HepG2 (cell line): ENCODE data around the gene CSNK1A1. TPM values are rescaled to one million over a fixed set of nuclear protein-coding genes. Genes with fewer than 3 reads are reported as not detected.

Experiments
- FOSL2 ChIP-seq: sonication (generic); formaldehyde crosslinking; IDR thresholded peaks from 2 replicates; pipeline ENCODE4 v1.4.0; 2020; ENCODE audit warnings: missing genetic modification reagents
- HMGXB3 ChIP-seq: sonication (generic); formaldehyde crosslinking; IDR thresholded peaks from 2 replicates; pipeline ENCODE4 v1.4.0; 2020; ENCODE audit warnings: missing genetic modification reagents, borderline replicate concordance
- HNRNPH1 ChIP-seq: fragments of 200-400 bp; formaldehyde crosslinking; optimal IDR thresholded peaks from 2 replicates; pipeline ENCODE3; 2017; ENCODE audit warnings: mild to moderate bottlenecking, low read depth, low read length
- NCOA2 ChIP-seq: sonication (generic); formaldehyde crosslinking; IDR thresholded peaks from 2 replicates; pipeline ENCODE4 v1.8.0; 2022; ENCODE audit warnings: inconsistent platforms
- PAWR ChIP-seq: sonication (generic); formaldehyde crosslinking; IDR thresholded peaks from 2 replicates; pipeline ENCODE4 v1.4.0; 2020; ENCODE audit warnings: missing genetic modification reagents, mild to moderate bottlenecking, borderline replicate concordance
- PCBP1 ChIP-seq: fragments of 200-400 bp; formaldehyde crosslinking; IDR thresholded peaks from 2 replicates; pipeline ENCODE4 v1.6.1; 2017; ENCODE audit warnings: mild to moderate bottlenecking, low read depth, low read length, borderline replicate concordance
- SMAD9 ChIP-seq: sonication (generic); formaldehyde crosslinking; IDR thresholded peaks from 2 replicates; pipeline ENCODE4 v1.5.1; 2020; ENCODE audit warnings: mild to moderate bottlenecking, missing genetic modification reagents
- TCF12 ChIP-seq, 2 experiments: fragments of 450-650 bp in 1 of 2; sonication (generic) in 1 of 2; formaldehyde crosslinking in 1 of 2; IDR thresholded peaks; 2 replicates each; pipeline versions ENCODE4 v1.6.1 to v1.8.0; 2017 to 2022; ENCODE audit warnings: antibody characterized with exemption in 1 of 2, mild to moderate bottlenecking in 1 of 2, missing genetic modification reagents in 1 of 2, moderate library complexity in 1 of 2
- TCF7 ChIP-seq: sonication (generic); IDR thresholded peaks from 2 replicates; pipeline ENCODE4 v1.6.1; 2016; ENCODE audit warnings: antibody characterized with exemption, low read depth
- TFDP1 ChIP-seq: IDR thresholded peaks from 2 replicates; pipeline ENCODE4 v1.6.1; 2016; ENCODE audit warnings: missing compliant biosample characterization, missing genetic modification reagents, borderline replicate concordance
- YEATS2 ChIP-seq: sonication (generic); formaldehyde crosslinking; IDR thresholded peaks from 2 replicates; pipeline ENCODE4 v1.4.0; 2020; ENCODE audit warnings: missing genetic modification reagents, borderline replicate concordance
- ZMAT5 ChIP-seq: sonication (generic); formaldehyde crosslinking; IDR thresholded peaks from 2 replicates; pipeline ENCODE4 v1.5.0; 2020; ENCODE audit warnings: mild to moderate bottlenecking, low read depth, missing genetic modification reagents, borderline replicate concordance
- ZNF234 ChIP-seq: sonication (generic); formaldehyde crosslinking; conservative IDR thresholded peaks from 2 replicates; pipeline ENCODE4 v1.5.1; 2020; ENCODE audit warnings: mild to moderate bottlenecking, missing genetic modification reagents
- ZNF33B ChIP-seq: sonication (generic); formaldehyde crosslinking; IDR thresholded peaks from 2 replicates; pipeline ENCODE4 v1.5.1; 2020; ENCODE audit warnings: mild to moderate bottlenecking, missing genetic modification reagents
- ZNF362 ChIP-seq: sonication (generic); formaldehyde crosslinking; IDR thresholded peaks from 2 replicates; pipeline ENCODE4 v1.4.0; 2020; ENCODE audit warnings: missing genetic modification reagents, mild to moderate bottlenecking, borderline replicate concordance
- ZNF547 ChIP-seq: sonication (generic); formaldehyde crosslinking; IDR thresholded peaks from 2 replicates; pipeline ENCODE4 v1.5.1; 2020; ENCODE audit warnings: mild to moderate bottlenecking, missing genetic modification reagents
- ZNF770 ChIP-seq: sonication (generic); formaldehyde crosslinking; IDR thresholded peaks from 2 replicates; pipeline ENCODE4 v1.5.0; 2020; ENCODE audit warnings: mild to moderate bottlenecking, missing genetic modification reagents
- polyA plus RNA-seq, 8 experiments: library from polyadenylated mRNA; depleted of rRNA in 3 of 8; stranded (reverse) in 7 of 8; unstranded in 1 of 8; fragments of >200 nt; fragmentation: Illumina TruSeq in 4 of 8; extraction: Trizol in 4 of 8; gene quantifications; 2 replicates each; pipeline versions ENCODE4 v1.2.1 to v1.2.3, GENCODE V29; 2011 to 2016; ENCODE audit warnings: low read depth in 4 of 8, missing spikeins in 1 of 8, mixed read lengths in 1 of 8; ENCODE audit not compliant: insufficient read depth in 1 of 8
- total RNA-seq, 5 experiments: library from RNA; depleted of rRNA; stranded (reverse); fragments of >200 nt; fragmentation: Illumina TruSeq; extraction: Trizol; gene quantifications; 2 replicates each; pipeline ENCODE4 v1.2.3, GENCODE V29; 2016; ENCODE audit warnings: low read depth in 1 of 5

The CSNK1A1 gene
- total and polyA plus RNA-seq, 2 of the 13 experiments (the other 11 are each of a cell fraction or from before 2014, with no cell fraction given): 89.0 to 149 TPM

GRCh38 chr5:149550594-149551226, 529 bp downstream of the CSNK1A1 start (continued):
- no peak for TF ChIP-seq SMAD9 (CRISPR knock-in tag)
- TF ChIP-seq TCF7: peak; percentile 10; the same call in 1 of the 2 replicates
- TF ChIP-seq ZMAT5 (CRISPR knock-in tag): no peak
- no peak for TF ChIP-seq TFDP1 (CRISPR knock-in tag)
- TF ChIP-seq TCF12 (IDR thresholded peaks at IDR 0.05): no peak
- no peak for TF ChIP-seq TCF12 (CRISPR knock-in tag; IDR thresholded peaks at IDR 0.05)
- TF ChIP-seq ZNF362: no peak
- no peak for TF ChIP-seq ZNF234
- no peak for TF ChIP-seq ZNF33B
- TF ChIP-seq NCOA2: no peak
- TF ChIP-seq PAWR: no peak
- 0 out of 2 replicates have a peak, but pooled peaks have one; percentile 16 for TF ChIP-seq ZNF770 (CRISPR knock-in tag)
- TF ChIP-seq FOSL2 (CRISPR knock-in tag): no peak
- TF ChIP-seq PCBP1: 0 out of 2 replicates have a peak, but pooled peaks have one; percentile 51
- no peak for TF ChIP-seq ZNF547
- TF ChIP-seq YEATS2 (CRISPR knock-in tag): no peak
- no peak for TF ChIP-seq HNRNPH1
- TF ChIP-seq HMGXB3 (CRISPR knock-in tag): no peak
